Activated CD4-positive, alpha-beta T cell treated with anti-CD3 and anti-CD28 coated beads, Interleukin-2, amount 50 U/mL, for 48 hours (primary cell): ENCODE measurements around the gene GHRL.
A peak's percentile ranks its signal among the peaks of the same experiment; 100 is the strongest.

Experiments
- DNase-seq, 2 experiments: peaks; one replicate each; pipeline ENCODE4 v3.0.0-alpha.2; 2020

The GHRL gene

GRCh38 chr3:10294030-10294586 is 1.4 kb upstream of the GHRL start:
- no peak for DNase-seq

- DNase-seq: no peak
These were observed 1.1 kb downstream of the GHRL start for GRCh38 chr3:10291641-10292040.

- DNase-seq: no peak
These were observed 2.1 kb downstream of the GHRL start for GRCh38 chr3:10290481-10291176.

- DNase-seq: no peak
These were observed 2.9 kb downstream of the GHRL start for GRCh38 chr3:10289787-10290355.

GRCh38 chr3:10289077-10289476 is 3.7 kb downstream of the GHRL start:
- no peak for DNase-seq

- DNase-seq: no peak
These were observed 4.2 kb downstream of the GHRL start for GRCh38 chr3:10288575-10288960.

GRCh38 chr3:10287936-10288574 is 4.7 kb downstream of the GHRL start:
- no peak for DNase-seq

- DNase-seq: no peak
These were observed 6.0 kb downstream of the GHRL start for GRCh38 chr3:10286596-10287295.

GRCh38 chr3:10286133-10286524 is 6.6 kb downstream of the GHRL start:
- DNase-seq: no peak

- no peak for DNase-seq
These were observed 7.2 kb downstream of the GHRL start for GRCh38 chr3:10285272-10286132.

GRCh38 chr3:10284496-10284895 is 8.3 kb downstream of the GHRL start:
- DNase-seq: peak; percentile 41 to 57

GRCh38 chr3:10283638-10284037 is 9.1 kb downstream of the GHRL start:
- DNase-seq: no peak

- no peak for DNase-seq
These were observed 10.8 kb downstream of the GHRL start for GRCh38 chr3:10281951-10282350.

GRCh38 chr3:10280571-10280970 is 12.2 kb downstream of the GHRL start:
- DNase-seq: no peak

GRCh38 chr3:10280177-10280529 is 12.6 kb downstream of the GHRL start:
- no peak for DNase-seq

GRCh38 chr3:10279384-10280176 is 13.2 kb downstream of the GHRL start:
- DNase-seq: no peak

- no peak for DNase-seq
These were observed 14.2 kb downstream of the GHRL start for GRCh38 chr3:10278501-10278900.

- DNase-seq: no peak
These were observed 15.6 kb downstream of the GHRL start for GRCh38 chr3:10277115-10277625.

- no peak for DNase-seq
These were observed 18.1 kb downstream of the GHRL start for GRCh38 chr3:10274601-10275000.

- no peak for DNase-seq
These were observed 18.9 kb downstream of the GHRL start for GRCh38 chr3:10273702-10274305.

- DNase-seq: no peak
These were observed 19.8 kb downstream of the GHRL start for GRCh38 chr3:10272977-10273376.
